NCI-H1436 treated with DMSO at 0.1 percent for 48 hours (cell line): Measurements from ENCODE around the gene FAM89B.

Experiments used
- DNase-seq: peaks from one replicate; lab custom pipeline; 2025; lab: John Stamatoyannopoulos, UW

Gene FAM89B

GRCh38 chr11:65538915-65539743 lies 33.2 kb upstream of the FAM89B start:
- no peak for DNase-seq

- no peak for DNase-seq
Observed at GRCh38 chr11:65539744-65540289, 32.5 kb upstream of the FAM89B start.

GRCh38 chr11:65540290-65541092 lies 31.8 kb upstream of the FAM89B start:
- DNase-seq, result no peak

- DNase-seq, result no peak
Observed at GRCh38 chr11:65541093-65541982, 31.0 kb upstream of the FAM89B start.

- no peak for DNase-seq
Observed at GRCh38 chr11:65542738-65543390, 29.5 kb upstream of the FAM89B start.

GRCh38 chr11:65545853-65546216 lies 26.5 kb upstream of the FAM89B start:
- DNase-seq, result no peak

- DNase-seq, result no peak
Observed at GRCh38 chr11:65546217-65546958, 25.9 kb upstream of the FAM89B start.

GRCh38 chr11:65547446-65548125 lies 24.8 kb upstream of the FAM89B start:
- DNase-seq, result no peak

GRCh38 chr11:65548395-65548794 lies 23.9 kb upstream of the FAM89B start:
- DNase-seq, result no peak

GRCh38 chr11:65549096-65549495 lies 23.2 kb upstream of the FAM89B start:
- DNase-seq, result no peak

GRCh38 chr11:65551572-65552387 lies 20.6 kb upstream of the FAM89B start:
- DNase-seq, result peak; percentile 68

GRCh38 chr11:65552388-65552951 lies 19.9 kb upstream of the FAM89B start:
- DNase-seq, result no peak

- DNase-seq, result peak; percentile 82
Observed at GRCh38 chr11:65553301-65554001, 18.9 kb upstream of the FAM89B start.

- no peak for DNase-seq
Observed at GRCh38 chr11:65554057-65554818, 18.1 kb upstream of the FAM89B start.

GRCh38 chr11:65554842-65555430 lies 17.4 kb upstream of the FAM89B start:
- DNase-seq, result no peak

GRCh38 chr11:65555693-65556231 lies 16.6 kb upstream of the FAM89B start:
- DNase-seq, result no peak
